ENCODE results near the gene PTPRJ. TPM values are rescaled to one million over a fixed set of nuclear protein-coding genes. Genes with fewer than 3 reads are reported as not detected.
A peak's percentile ranks its signal among the peaks of the same experiment; 100 is the strongest.

Gene PTPRJ
- total and polyA plus RNA-seq, 2 of the 4 experiments (the other 2 are of a cell fraction) = 5.6 to 14.9 TPM

GRCh38 chr11:48150213-48150612 lies 169.9 kb downstream of the PTPRJ start:
- ChIA-PET CTCF (no interaction called here), POLR2A (ENCODE audit: unreplicated experiment) (no interaction called here)
- H4K8ac ChIP-seq (ENCODE audit: low read depth in 2 of 2, low read length in 2 of 2) = no peak overlapping the region
- H2AK9ac ChIP-seq (replicated peaks; ENCODE audit: low read depth, low read length, poor library complexity) = no peak overlapping the region
- in situ Hi-C loops (cut with MboI; ENCODE audit: low sequenced_read_pairs) (no loop called here), dilution Hi-C loops (cut with HindIII; ENCODE audit: low sequenced_read_pairs, unreplicated experiment) (no loop called here), intact Hi-C loops (cut with micrococcal nuclease) (no loop called here)
- H2BK15ac ChIP-seq (ENCODE audit: low read depth, low read length) = no peak overlapping the region
- no peak overlapping the region for H2AFZ ChIP-seq (replicated peaks; ENCODE audit: low read length, poor library complexity)
- BruUV-seq (replicated peaks) = no TSS peak
- TF ChIP-seq RCOR1 (IDR thresholded peaks at IDR 0.05; ENCODE audit: insufficient replicate concordance, low read length) (no peak), CEBPB (IDR thresholded peaks at IDR 0.05; ENCODE audit: low read depth, low read length) (peak; percentile 9; the same call in 1 of the 2 replicates)
- peaks cover 3% of the 10 kb centered on the region for H3K9me3 ChIP-seq (ENCODE audit: control insufficient read depth, insufficient read depth, low read length)
- no CpG with 5 or more reads among the region's 4 CpGs for WGBS, 2 experiments (ENCODE audit: extremely low coverage in 2 of 2, insufficient read length in 1 of 2)
- H3K23ac ChIP-seq (ENCODE audit: low read depth, low read length) = no peak overlapping the region
- no peak overlapping the region for H3K9ac ChIP-seq (ENCODE audit: low read depth, low read length)
- H2BK120ac ChIP-seq (ENCODE audit: low read depth, low read length) = no peak overlapping the region
- no peak overlapping the region for H3K14ac ChIP-seq (replicated peaks; ENCODE audit: low read depth, low read length)
- H3K4ac ChIP-seq (ENCODE audit: low read depth, low read length) = no peak overlapping the region
- no peak overlapping the region for H3K4me3 ChIP-seq (ENCODE audit: insufficient read depth, low read depth, low read length)
- H3K79me1 ChIP-seq (ENCODE audit: low read depth in 1 of 2, low read length in 2 of 2) = peaks cover 0 to 6% of the 10 kb centered on the region in 2 experiments; a peak in 2 of 4 replicates
- no peak overlapping the region for H3K56ac ChIP-seq (ENCODE audit: extremely low read depth, insufficient read depth, low read length)
- peak; percentile 11; the same call in 1 of the 2 replicates for ATAC-seq (ENCODE audit: low read depth)
- no peak overlapping the region for H3K27ac ChIP-seq (ENCODE audit: insufficient read depth, low read length)
- H4K5ac ChIP-seq (ENCODE audit: low read depth, low read length) = no peak overlapping the region
- no peak overlapping the region for H3K4me2 ChIP-seq (ENCODE audit: low read depth, low read length)
- DNase-seq = peak; percentile 63
- H3K36me3 ChIP-seq (ENCODE audit: control insufficient read depth, insufficient read depth, low read length) = peaks cover 25% of the 10 kb centered on the region
- H4K91ac ChIP-seq (ENCODE audit: insufficient read depth, low read depth, low read length) = no peak overlapping the region
- H2AK5ac ChIP-seq (ENCODE audit: low read depth, low read length) = no peak overlapping the region
- H3K9me1 ChIP-seq (ENCODE audit: insufficient read depth, low read length) = peaks cover 5% of the 10 kb centered on the region; the same call in 1 of the 2 replicates
- H3K18ac ChIP-seq (ENCODE audit: low read depth, low read length) = no peak overlapping the region
- no peak overlapping the region for H2BK20ac ChIP-seq (ENCODE audit: low read depth, low read length)
- H4K20me1 ChIP-seq (ENCODE audit: insufficient read depth, low read length) = no peaks in the 10 kb centered on the region
- H3K27me3 ChIP-seq (ENCODE audit: control insufficient read depth, insufficient read depth, low read length) = no peaks in the 10 kb centered on the region
- peaks cover 7% of the 10 kb centered on the region; the same call in 1 of the 2 replicates for H3K4me1 ChIP-seq (ENCODE audit: control insufficient read depth, insufficient read depth, low read length)
- no peak overlapping the region for H2BK5ac ChIP-seq (ENCODE audit: low read depth, low read length, poor library complexity, severe bottlenecking)
